ENCODE results near the gene CTLA4. TPM values are rescaled to one million over a fixed set of nuclear protein-coding genes. Genes with fewer than 3 reads are reported as not detected.

The CTLA4 gene
- total RNA-seq, 1 donor from 2014 or later = 7.9 TPM

DNA sequence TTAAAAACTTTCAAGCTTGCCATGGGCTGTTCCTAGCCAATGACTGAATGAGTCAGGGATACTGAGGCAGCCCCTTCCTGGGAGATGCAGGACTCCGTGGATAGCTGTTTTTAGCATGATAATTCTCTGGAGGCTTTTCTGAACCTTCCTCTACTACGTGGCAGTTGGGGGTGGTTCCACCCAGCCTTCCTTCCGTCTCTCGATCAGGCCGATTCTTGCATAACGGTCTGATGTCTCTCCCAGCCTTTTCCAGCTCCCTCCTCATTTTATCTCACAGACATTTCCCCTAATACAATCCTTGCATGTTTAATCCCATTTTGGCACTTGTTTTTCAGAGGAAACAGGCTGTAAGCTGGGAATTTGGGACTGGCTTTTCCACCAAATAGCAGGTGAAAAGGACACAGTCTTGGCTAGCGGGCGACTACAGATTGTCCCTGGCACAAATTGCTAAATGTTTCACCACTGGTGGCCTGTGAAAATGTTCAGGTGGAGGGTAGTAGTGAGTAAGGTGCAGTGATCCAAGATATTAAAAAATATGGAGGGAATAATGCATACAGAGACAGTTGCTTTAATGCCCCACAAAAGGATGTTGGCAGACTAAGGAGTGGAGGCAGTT, 21.0 kb upstream of the CTLA4 start:
- Histone ChIP-seq H3K36me3 (no peaks in the 10 kb centered on the region), H3K9me3 (no peaks in the 10 kb centered on the region), H3K4me1 (no peaks in the 10 kb centered on the region), H3K27me3 (no peaks in the 10 kb centered on the region), H3K4me3 (no peak overlapping the region), H3K27ac (no peak overlapping the region)
- TF ChIP-seq POLR2A (IDR thresholded peaks at IDR 0.05) (no peak), POLR2AphosphoS5 (IDR thresholded peaks at IDR 0.05; ENCODE audit: insufficient read depth in 1 of 2, low read depth in 1 of 2) (no peak)
- TF ChIP-seq, protein P1, sequence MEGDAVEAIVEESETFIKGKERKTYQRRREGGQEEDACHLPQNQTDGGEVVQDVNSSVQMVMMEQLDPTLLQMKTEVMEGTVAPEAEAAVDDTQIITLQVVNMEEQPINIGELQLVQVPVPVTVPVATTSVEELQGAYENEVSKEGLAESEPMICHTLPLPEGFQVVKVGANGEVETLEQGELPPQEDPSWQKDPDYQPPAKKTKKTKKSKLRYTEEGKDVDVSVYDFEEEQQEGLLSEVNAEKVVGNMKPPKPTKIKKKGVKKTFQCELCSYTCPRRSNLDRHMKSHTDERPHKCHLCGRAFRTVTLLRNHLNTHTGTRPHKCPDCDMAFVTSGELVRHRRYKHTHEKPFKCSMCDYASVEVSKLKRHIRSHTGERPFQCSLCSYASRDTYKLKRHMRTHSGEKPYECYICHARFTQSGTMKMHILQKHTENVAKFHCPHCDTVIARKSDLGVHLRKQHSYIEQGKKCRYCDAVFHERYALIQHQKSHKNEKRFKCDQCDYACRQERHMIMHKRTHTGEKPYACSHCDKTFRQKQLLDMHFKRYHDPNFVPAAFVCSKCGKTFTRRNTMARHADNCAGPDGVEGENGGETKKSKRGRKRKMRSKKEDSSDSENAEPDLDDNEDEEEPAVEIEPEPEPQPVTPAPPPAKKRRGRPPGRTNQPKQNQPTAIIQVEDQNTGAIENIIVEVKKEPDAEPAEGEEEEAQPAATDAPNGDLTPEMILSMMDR (IDR thresholded peaks at IDR 0.05) = no peak
- intact Hi-C loops (cut with DNase I) = no loop called here
- DNase-seq (ENCODE audit: extremely low spot score in 2 of 2) = no peak

DNA sequence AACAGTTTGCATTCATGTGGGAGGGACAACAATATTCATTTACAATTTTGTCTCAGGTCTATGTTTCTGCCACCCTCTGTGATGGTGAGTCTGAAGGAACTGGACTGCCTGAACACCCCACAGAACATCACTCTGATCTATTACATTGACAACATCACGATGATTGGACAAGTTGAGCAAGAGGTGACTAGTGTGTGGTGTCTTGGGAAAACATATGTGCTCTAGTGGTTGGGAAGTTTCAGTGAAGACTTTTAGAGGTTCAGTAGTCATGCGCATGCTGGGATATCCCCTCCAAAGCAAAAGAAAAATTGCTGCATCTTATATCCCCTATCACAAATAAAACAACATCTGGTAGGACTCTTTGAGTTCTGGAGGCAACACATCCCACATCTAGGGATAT, 18.6 kb upstream of the CTLA4 start:
- DNase-seq (ENCODE audit: extremely low spot score in 2 of 2) = no peak
- Histone ChIP-seq H3K36me3 (no peaks in the 10 kb centered on the region), H3K27me3 (no peaks in the 10 kb centered on the region), H3K4me3 (no peak overlapping the region), H3K4me1 (peaks cover 6% of the 10 kb centered on the region), H3K9me3 (no peaks in the 10 kb centered on the region), H3K27ac (no peak overlapping the region)
- intact Hi-C loops (cut with DNase I) = no loop called here
- no peak for TF ChIP-seq POLR2AphosphoS5 (IDR thresholded peaks at IDR 0.05; ENCODE audit: insufficient read depth in 1 of 2, low read depth in 1 of 2)

DNA sequence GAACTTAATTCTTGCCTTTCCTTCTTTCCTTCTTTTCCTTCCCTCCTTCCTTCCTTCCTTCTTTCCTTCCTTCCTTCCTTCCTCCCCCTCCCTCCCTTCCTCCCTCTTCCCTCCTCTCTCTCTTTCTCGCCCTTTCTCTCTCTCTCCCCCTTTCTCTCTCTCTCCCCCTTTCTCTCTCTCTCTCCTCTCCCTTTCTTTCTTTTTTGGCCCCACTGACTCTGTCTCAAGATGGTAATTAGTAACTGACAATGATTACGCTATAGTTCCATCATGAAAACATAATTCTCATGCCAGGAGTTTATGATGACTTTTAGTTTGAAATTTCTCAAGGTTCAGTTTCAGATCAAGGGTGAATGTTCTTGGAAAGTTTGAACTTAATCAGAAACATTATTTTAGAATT, 14.8 kb upstream of the CTLA4 start:
- H3K27ac ChIP-seq = no peak overlapping the region

DNA sequence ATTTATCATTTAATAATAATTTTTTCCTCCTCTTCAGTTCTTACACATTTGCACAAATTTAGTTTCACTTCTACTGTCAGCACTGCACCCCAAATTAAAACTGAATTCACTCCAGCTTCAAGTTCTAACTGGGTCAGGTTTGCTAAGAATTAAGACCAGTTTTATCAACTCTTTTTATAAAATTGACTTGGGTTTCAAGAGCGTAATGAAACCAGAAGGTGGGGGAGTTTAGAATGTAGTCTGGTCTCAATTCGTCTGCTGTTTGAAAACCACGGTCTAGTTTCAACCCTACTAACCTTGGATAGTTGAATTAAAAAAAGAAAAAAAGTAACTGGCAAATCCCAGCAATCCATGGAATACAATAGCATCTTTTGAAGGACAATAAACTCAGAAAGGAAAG, 14.3 kb upstream of the CTLA4 start:
- Histone ChIP-seq H3K4me1 (peaks cover 6% of the 10 kb centered on the region), H3K27me3 (no peaks in the 10 kb centered on the region), H3K36me3 (no peaks in the 10 kb centered on the region), H3K27ac (no peak overlapping the region), H3K9me3 (no peaks in the 10 kb centered on the region), H3K4me3 (no peak overlapping the region)
- TF ChIP-seq POLR2AphosphoS5 (IDR thresholded peaks at IDR 0.05; ENCODE audit: insufficient read depth in 1 of 2, low read depth in 1 of 2) (no peak), POLR2A (IDR thresholded peaks at IDR 0.05) (no peak)
- TF ChIP-seq, protein P1 (IDR thresholded peaks at IDR 0.05) = no peak
- DNase-seq (ENCODE audit: extremely low spot score in 2 of 2) = no peak
- intact Hi-C loops (cut with DNase I) = no loop called here

More for the DNA sequence above, 14.8 kb upstream of the CTLA4 start:
- no peaks in the 10 kb centered on the region for H3K36me3 ChIP-seq
- intact Hi-C loops (cut with DNase I) = no loop called here
- TF ChIP-seq POLR2A (IDR thresholded peaks at IDR 0.05) (no peak), POLR2AphosphoS5 (IDR thresholded peaks at IDR 0.05; ENCODE audit: insufficient read depth in 1 of 2, low read depth in 1 of 2) (no peak)
- TF ChIP-seq, protein P1 (IDR thresholded peaks at IDR 0.05) = no peak
- peaks cover 6% of the 10 kb centered on the region for H3K4me1 ChIP-seq
- no peaks in the 10 kb centered on the region for H3K27me3 ChIP-seq
- no peak overlapping the region for H3K4me3 ChIP-seq
- DNase-seq (ENCODE audit: extremely low spot score in 2 of 2) = no peak
- no peaks in the 10 kb centered on the region for H3K9me3 ChIP-seq

DNA sequence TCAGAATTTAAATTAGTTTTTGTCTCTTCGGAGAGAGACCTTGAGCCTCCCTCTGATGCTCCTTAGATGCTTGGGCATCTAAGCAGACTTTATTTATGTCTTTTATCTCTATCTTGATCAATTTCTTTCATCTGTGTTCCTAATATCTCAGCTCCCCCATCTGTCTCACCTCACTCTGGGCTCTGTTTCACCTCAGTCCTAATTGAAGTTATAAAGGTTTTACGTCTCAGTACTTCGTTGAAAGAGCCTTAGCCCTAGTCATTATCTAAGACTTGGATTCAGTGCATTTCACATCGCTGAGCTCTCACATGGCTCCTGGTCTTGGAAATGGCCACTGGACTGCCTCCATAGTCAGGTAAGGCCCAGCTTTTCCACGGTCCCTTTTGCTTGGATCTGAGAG, 13.8 kb upstream of the CTLA4 start:
- Histone ChIP-seq H3K27ac (no peak overlapping the region), H3K4me3 (no peak overlapping the region), H3K4me1 (peaks cover 6% of the 10 kb centered on the region), H3K9me3 (no peaks in the 10 kb centered on the region), H3K36me3 (no peaks in the 10 kb centered on the region), H3K27me3 (no peaks in the 10 kb centered on the region)
- no peak for TF ChIP-seq POLR2AphosphoS5 (IDR thresholded peaks at IDR 0.05; ENCODE audit: insufficient read depth in 1 of 2, low read depth in 1 of 2)
- TF ChIP-seq, protein P1 (IDR thresholded peaks at IDR 0.05) = no peak
- no peak for TF ChIP-seq POLR2A (IDR thresholded peaks at IDR 0.05)
- intact Hi-C loops (cut with DNase I) = no loop called here
- DNase-seq (ENCODE audit: extremely low spot score in 2 of 2) = no peak
